ENCODE measurements around the gene KRT31.
"Not testable (repeated sequence)": the region's sequence is repeated elsewhere in the genome, so short reads cannot be mapped to it uniquely, and the experiment has no call there.

Gene KRT31

GRCh38 chr17:41392278-41392677 is 5.1 kb downstream of the KRT31 start:
- Mint-ChIP-seq H3K36me3 (ENCODE audit: low read depth) (no peaks in the 10 kb centered on the region), H3K9me3 (peaks cover 6% of the 10 kb centered on the region), H3K4me1 (ENCODE audit: low read depth) (no peaks in the 10 kb centered on the region)

GRCh38 chr17:41391535-41391934 is 5.9 kb downstream of the KRT31 start:
- Mint-ChIP-seq H3K27ac (no peak overlapping the region), H3K9me3 (peaks cover 10% of the 10 kb centered on the region), H3K4me3 (no peak overlapping the region), H3K27me3 (ENCODE audit: low read depth) (no peaks in the 10 kb centered on the region), H3K36me3 (ENCODE audit: low read depth) (no peaks in the 10 kb centered on the region), H3K4me1 (ENCODE audit: low read depth) (no peaks in the 10 kb centered on the region)
- DNase-seq (ENCODE audit: low spot score), result no peak

More at GRCh38 chr17:41392278-41392677, 5.1 kb downstream of the KRT31 start:
- Mint-ChIP-seq H3K27me3 (ENCODE audit: low read depth) (no peaks in the 10 kb centered on the region), H3K4me3 (no peak overlapping the region), H3K27ac (no peak overlapping the region)
- no peak for DNase-seq (ENCODE audit: low spot score)

DNA sequence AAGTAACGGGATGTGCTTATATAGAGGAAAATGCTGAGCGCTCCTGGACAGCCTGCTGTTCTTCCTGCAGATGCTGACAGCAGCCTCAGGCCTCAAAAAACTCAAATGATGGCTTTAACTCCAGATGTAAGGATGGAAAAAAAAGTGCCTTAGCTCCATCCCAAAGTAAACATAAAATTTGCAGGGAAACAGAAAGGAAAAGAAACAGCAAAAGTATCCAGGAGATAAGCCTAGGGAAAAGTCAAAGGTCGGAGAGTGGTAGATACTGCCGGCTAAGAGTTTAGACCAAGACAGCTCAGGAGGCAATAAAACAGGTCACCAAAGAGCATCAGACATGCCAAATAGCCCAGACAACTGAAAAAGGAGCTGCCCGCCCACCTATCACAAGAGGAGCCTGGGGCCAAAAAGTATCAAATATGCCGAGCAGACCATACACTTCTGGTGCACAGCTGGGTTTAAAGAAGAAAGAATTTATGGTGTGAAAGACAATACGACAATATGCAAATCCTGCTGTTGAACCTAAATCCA is 6.9 kb downstream of the KRT31 start:
- no peak for DNase-seq (ENCODE audit: low spot score)

GRCh38 chr17:41387670-41388069 is 9.7 kb downstream of the KRT31 start:
- no peak for DNase-seq (ENCODE audit: low spot score)
- Mint-ChIP-seq H3K27ac (no peak overlapping the region), H3K9me3 (peaks cover 14% of the 10 kb centered on the region), H3K4me3 (no peak overlapping the region), H3K36me3 (ENCODE audit: low read depth) (no peaks in the 10 kb centered on the region), H3K27me3 (ENCODE audit: low read depth) (no peaks in the 10 kb centered on the region), H3K4me1 (ENCODE audit: low read depth) (no peaks in the 10 kb centered on the region)

More for the DNA sequence above, 6.9 kb downstream of the KRT31 start:
- Mint-ChIP-seq H3K36me3 (ENCODE audit: low read depth) (no peaks in the 10 kb centered on the region), H3K9me3 (peaks cover 14% of the 10 kb centered on the region), H3K27ac (no peak overlapping the region), H3K4me1 (ENCODE audit: low read depth) (no peaks in the 10 kb centered on the region), H3K4me3 (no peak overlapping the region), H3K27me3 (ENCODE audit: low read depth) (no peaks in the 10 kb centered on the region)

DNA sequence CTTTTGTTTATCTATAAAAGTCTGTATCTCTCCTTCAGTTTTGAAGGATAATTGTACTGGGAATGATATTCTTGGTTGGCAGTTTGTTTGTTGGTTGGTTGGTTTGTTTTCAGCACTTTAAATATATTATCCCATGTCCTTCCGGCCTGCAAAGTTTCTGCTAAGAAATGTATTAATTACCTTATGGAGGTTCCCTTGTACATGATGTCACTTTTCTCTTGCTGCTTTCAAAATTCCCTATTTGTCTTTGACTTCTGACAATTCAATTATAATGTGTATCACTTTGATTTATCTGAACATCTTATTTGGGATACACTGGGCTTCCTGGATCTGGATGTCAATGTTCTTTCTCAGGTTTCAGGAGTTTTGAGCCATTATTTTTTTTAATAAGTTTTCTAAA is 11.2 kb downstream of the KRT31 start:
- Mint-ChIP-seq H3K9me3 (peaks cover 14% of the 10 kb centered on the region), H3K4me3 (no peak overlapping the region), H3K27ac (no peak overlapping the region), H3K36me3 (ENCODE audit: low read depth) (no peaks in the 10 kb centered on the region), H3K27me3 (ENCODE audit: low read depth) (no peaks in the 10 kb centered on the region), H3K4me1 (ENCODE audit: low read depth) (no peaks in the 10 kb centered on the region)
- no peak for DNase-seq (ENCODE audit: low spot score)

- no peak for DNase-seq (ENCODE audit: low spot score)
- H3K36me3 Mint-ChIP-seq (ENCODE audit: low read depth), result no peaks in the 10 kb centered on the region
- no peaks in the 10 kb centered on the region for H3K4me1 Mint-ChIP-seq (ENCODE audit: low read depth)
- no peak overlapping the region for H3K4me3 Mint-ChIP-seq
- H3K27me3 Mint-ChIP-seq (ENCODE audit: low read depth), result no peaks in the 10 kb centered on the region
- peaks cover 10% of the 10 kb centered on the region for H3K9me3 Mint-ChIP-seq
- no peak overlapping the region for H3K27ac Mint-ChIP-seq
Measured at GRCh38 chr17:41383690-41384089, 13.7 kb downstream of the KRT31 start.

- Mint-ChIP-seq H3K36me3 (ENCODE audit: low read depth) (no peaks in the 10 kb centered on the region), H3K27me3 (ENCODE audit: low read depth) (no peaks in the 10 kb centered on the region), H3K4me3 (no peak overlapping the region), H3K9me3 (peaks cover 9% of the 10 kb centered on the region), H3K4me1 (ENCODE audit: low read depth) (no peaks in the 10 kb centered on the region), H3K27ac (no peak overlapping the region)
- no peak for DNase-seq (ENCODE audit: low spot score)
Measured at GRCh38 chr17:41382394-41382793, 15.0 kb downstream of the KRT31 start.

DNA sequence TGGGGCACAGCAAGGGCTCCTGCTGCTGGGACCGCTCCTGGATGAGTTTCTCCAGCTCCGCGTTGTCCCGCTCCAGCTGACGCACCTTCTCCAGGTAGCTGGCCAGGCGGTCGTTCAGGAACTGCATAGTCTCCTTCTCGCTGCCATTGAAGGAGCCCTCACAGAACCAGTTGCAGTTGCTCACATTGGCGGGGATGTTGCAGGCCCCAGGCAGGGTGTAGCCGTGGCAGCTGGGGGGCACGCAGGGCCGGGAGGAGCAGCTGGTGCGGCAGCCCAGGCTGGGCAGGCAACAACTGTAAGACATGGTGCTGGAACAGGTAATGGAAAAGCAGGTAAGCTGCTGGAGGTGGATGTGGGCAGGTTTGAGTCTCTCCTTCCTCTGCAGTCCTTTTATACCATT is 15.5 kb downstream of the KRT31 start, which contains the start of gene KRT34:
TSS of gene KRT34 (minus strand) at position 364 of the 400 bp plus-strand sequence. CDS start at position 304, 60 bp downstream.
- H3K27ac Mint-ChIP-seq; H3K36me3 Mint-ChIP-seq (ENCODE audit: low read depth); DNase-seq (ENCODE audit: low spot score); H3K9me3 Mint-ChIP-seq; H3K27me3 Mint-ChIP-seq (ENCODE audit: low read depth); H3K4me1 Mint-ChIP-seq (ENCODE audit: low read depth); H3K4me3 Mint-ChIP-seq: not testable (repeated sequence)

DNA sequence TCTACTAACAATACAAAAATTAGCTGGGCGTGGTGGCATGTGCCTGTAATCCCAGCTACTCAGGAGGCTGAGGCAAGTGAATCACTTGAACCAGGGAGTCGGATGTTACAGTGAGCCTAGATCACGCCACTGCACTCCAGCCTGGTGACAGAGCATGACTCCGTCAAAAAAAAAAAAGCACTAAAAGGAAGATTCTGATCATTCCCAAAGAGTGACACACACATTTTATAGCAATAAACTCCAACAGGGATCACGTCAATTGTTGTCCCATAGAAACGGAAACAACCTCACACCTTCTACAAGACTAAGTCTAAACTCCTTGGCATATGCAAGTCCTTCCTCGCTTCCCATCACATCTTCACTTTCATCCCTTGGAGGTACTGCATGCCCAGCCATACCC is 17.3 kb downstream of the KRT31 start:
- H3K4me1 Mint-ChIP-seq (ENCODE audit: low read depth); H3K9me3 Mint-ChIP-seq; DNase-seq (ENCODE audit: low spot score); H3K36me3 Mint-ChIP-seq (ENCODE audit: low read depth); H3K27me3 Mint-ChIP-seq (ENCODE audit: low read depth); H3K27ac Mint-ChIP-seq; H3K4me3 Mint-ChIP-seq: not testable (repeated sequence)

DNA sequence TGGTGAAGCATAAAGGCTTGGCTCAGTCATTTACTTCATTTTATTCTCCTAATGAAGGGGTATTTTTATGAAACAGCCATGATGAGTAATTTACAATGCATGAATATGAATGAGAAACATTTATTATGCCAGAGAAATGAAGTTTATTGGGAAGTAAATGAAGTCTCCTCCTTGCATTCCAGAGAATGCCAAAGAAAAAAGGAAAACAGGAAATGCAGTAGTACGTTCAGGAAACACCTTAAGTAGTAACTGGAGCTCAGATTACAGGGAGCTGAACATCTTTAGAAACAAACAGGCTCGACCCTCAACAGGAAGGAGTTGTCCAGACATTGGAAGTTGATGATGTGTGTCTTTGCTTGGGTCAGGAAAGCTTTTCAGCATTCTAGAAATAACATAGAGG is 19.9 kb downstream of the KRT31 start:
- no peaks in the 10 kb centered on the region for H3K36me3 Mint-ChIP-seq (ENCODE audit: low read depth)
- no peak for DNase-seq (ENCODE audit: low spot score)
- H3K27me3 Mint-ChIP-seq (ENCODE audit: low read depth), result no peaks in the 10 kb centered on the region
- H3K4me3 Mint-ChIP-seq, result no peak overlapping the region
- H3K4me1 Mint-ChIP-seq (ENCODE audit: low read depth), result no peaks in the 10 kb centered on the region
- no peaks in the 10 kb centered on the region for H3K9me3 Mint-ChIP-seq
- no peak overlapping the region for H3K27ac Mint-ChIP-seq

DNA sequence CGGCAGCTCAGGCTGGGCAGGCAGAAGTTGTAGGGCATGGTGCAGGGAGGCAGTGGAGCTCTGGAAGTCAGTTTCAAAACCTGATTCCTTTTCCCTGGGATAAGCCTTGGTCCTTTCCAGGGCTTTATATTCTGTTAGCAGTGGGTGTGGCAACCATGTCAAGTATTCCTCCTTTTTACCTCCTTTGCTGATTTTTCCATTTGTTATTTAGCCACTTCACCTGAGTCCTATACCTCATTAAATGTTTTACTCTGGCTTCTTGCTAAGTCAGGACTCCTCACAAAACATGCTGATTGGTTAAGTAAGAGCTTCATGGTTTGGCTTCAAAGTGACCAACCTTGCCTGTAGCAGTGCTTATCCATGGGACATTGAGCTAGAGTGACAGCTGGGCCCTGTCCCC is 27.7 kb downstream of the KRT31 start, which contains the start of gene KRT33B:
TSS of gene KRT33B (minus strand) at position 101 of the 400 bp plus-strand sequence. CDS start at position 38, 63 bp downstream.
- H3K36me3 Mint-ChIP-seq (ENCODE audit: low read depth), result no peaks in the 10 kb centered on the region
- no peak within 1 kb of the TSS for H3K27ac Mint-ChIP-seq
- no peak for DNase-seq (ENCODE audit: low spot score)
- H3K27me3 Mint-ChIP-seq (ENCODE audit: low read depth), result no peaks in the 10 kb centered on the region
- no peaks in the 10 kb centered on the region for H3K9me3 Mint-ChIP-seq
- no peaks in the 10 kb centered on the region for H3K4me1 Mint-ChIP-seq (ENCODE audit: low read depth)
- no peak within 1 kb of the TSS for H3K4me3 Mint-ChIP-seq

GRCh38 chr17:41369023-41369422 is 28.4 kb downstream of the KRT31 start:
- Mint-ChIP-seq H3K27me3 (ENCODE audit: low read depth) (no peaks in the 10 kb centered on the region), H3K4me3 (no peak overlapping the region), H3K4me1 (ENCODE audit: low read depth) (no peaks in the 10 kb centered on the region), H3K27ac (no peak overlapping the region), H3K36me3 (ENCODE audit: low read depth) (no peaks in the 10 kb centered on the region), H3K9me3 (no peaks in the 10 kb centered on the region)
- DNase-seq (ENCODE audit: low spot score), result no peak

- DNase-seq (ENCODE audit: low spot score), result no peak
- Mint-ChIP-seq H3K27me3 (ENCODE audit: low read depth) (no peaks in the 10 kb centered on the region), H3K27ac (no peak overlapping the region), H3K4me3 (no peak overlapping the region), H3K4me1 (ENCODE audit: low read depth) (no peaks in the 10 kb centered on the region), H3K36me3 (ENCODE audit: low read depth) (no peaks in the 10 kb centered on the region), H3K9me3 (no peaks in the 10 kb centered on the region)
Measured at GRCh38 chr17:41367426-41368075, 29.9 kb downstream of the KRT31 start.

DNA sequence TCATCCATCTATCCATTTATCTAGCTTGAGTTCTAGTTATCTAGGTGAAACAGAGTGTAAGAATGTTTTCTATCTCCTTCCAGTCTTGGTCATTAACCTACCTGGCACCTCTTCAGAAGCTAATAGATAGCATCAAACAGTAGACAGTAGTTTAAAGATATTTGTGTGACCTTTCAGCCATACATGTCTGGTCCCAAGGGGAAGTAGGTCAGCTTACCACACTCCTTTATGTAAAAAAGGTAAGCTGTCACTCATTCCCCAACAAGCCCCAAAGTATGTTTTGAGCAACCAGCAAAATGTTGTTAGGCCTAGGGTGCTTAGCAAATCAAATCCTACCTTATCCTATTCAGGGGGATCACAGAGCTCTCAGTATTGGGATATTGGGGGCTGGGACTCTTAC is 31.3 kb downstream of the KRT31 start:
- no peak overlapping the region for H3K27ac Mint-ChIP-seq
- H3K4me1 Mint-ChIP-seq (ENCODE audit: low read depth), result no peaks in the 10 kb centered on the region
- H3K36me3 Mint-ChIP-seq (ENCODE audit: low read depth), result no peaks in the 10 kb centered on the region
- no peak overlapping the region for H3K4me3 Mint-ChIP-seq
- no peaks in the 10 kb centered on the region for H3K27me3 Mint-ChIP-seq (ENCODE audit: low read depth)
- no peak for DNase-seq (ENCODE audit: low spot score)
- H3K9me3 Mint-ChIP-seq, result no peaks in the 10 kb centered on the region

DNA sequence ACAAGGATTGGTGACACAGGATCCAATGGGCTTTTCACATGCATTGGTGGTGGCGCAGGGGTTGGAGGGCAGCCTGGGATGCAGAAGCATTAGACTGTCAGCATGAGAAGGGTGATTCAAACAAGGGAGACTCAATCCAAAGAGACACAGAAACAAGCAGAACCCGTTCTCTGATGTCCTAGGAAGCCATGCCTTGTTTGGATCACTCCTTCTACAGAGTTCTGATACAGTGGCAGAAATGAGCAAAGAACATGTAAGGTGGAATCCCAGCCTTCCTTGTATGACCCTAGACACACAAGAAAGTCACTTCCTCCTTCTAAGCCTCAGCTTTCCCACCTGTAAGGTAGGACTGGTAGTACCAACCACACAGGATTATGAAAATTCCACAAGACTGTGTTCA is 33.5 kb downstream of the KRT31 start:
- Mint-ChIP-seq H3K27me3 (ENCODE audit: low read depth) (no peaks in the 10 kb centered on the region), H3K9me3 (no peaks in the 10 kb centered on the region), H3K4me3 (no peak overlapping the region), H3K36me3 (ENCODE audit: low read depth) (no peaks in the 10 kb centered on the region), H3K4me1 (ENCODE audit: low read depth) (no peaks in the 10 kb centered on the region), H3K27ac (no peak overlapping the region)
- DNase-seq (ENCODE audit: low spot score), result no peak
